Stimulated activated CD4-positive, alpha-beta T cell treated with anti-CD3 and anti-CD28 coated beads, Interleukin-1b, Interleukin-23, amount 100 ng/mL, for 1 hour (primary cell): ENCODE data around the gene TRNAU1AP.
"Not testable (repeated sequence)": the region's sequence is repeated elsewhere in the genome, so short reads cannot be mapped to it uniquely, and the experiment has no call there.

Experiments used
- DNase-seq, 2 donors: peaks; one replicate each; pipeline ENCODE4 v3.0.0-alpha.2; 2020; ENCODE audit warnings: low read depth in 2 of 2

TRNAU1AP gene

DNA sequence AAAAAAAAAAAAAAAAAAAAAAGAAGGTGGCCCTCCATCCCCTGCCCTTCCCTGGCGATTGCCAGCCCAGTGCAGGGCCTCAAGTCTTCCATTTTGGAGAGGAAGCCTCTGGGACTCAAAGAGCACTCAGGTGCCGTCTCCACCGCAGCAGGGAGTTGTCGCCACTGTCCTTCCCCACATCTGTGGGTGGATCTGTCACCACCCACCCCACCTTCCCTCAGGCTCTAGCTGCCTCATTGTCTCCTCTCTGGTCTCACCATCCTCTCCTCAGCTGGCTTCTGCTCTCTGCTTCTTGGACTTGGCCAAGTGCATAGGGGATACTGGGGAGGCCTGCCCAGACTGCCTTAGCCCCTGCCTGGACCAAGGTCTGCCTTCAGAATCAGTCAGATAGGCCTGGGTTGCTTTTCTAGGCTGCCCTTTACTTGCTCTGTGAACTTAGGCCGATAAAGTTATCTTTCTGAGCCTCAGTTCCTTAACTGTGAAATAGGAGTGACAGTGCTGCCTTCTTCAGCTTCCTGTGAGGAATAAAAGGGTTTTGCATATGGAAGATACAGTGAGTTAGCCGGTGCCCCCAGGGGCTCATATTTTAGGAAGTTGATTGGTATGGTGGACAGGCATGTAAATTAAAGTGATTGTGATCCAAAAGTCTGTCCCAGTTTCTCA is 31.3 kb upstream of the TRNAU1AP start:
- no peak for DNase-seq

DNA sequence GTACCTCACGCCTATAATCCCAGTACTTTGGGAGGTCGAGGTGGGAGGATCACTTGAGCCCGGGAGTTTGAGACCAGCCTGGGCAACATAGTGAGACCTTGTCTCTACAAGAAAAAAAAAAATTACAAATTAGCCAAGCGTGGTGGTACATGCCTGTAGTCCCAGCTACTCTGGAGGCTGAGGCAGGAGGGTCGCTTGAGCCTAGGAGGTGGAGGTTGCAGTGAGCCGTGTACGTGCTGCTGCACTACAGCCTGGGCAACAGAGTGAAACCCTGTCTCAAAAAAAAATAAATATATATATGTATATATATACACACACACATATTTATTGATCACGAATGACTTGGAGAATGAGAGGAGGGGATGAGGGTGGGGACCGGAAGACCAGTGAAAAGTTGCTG is 30.3 kb upstream of the TRNAU1AP start:
- DNase-seq = not testable (repeated sequence)

DNA sequence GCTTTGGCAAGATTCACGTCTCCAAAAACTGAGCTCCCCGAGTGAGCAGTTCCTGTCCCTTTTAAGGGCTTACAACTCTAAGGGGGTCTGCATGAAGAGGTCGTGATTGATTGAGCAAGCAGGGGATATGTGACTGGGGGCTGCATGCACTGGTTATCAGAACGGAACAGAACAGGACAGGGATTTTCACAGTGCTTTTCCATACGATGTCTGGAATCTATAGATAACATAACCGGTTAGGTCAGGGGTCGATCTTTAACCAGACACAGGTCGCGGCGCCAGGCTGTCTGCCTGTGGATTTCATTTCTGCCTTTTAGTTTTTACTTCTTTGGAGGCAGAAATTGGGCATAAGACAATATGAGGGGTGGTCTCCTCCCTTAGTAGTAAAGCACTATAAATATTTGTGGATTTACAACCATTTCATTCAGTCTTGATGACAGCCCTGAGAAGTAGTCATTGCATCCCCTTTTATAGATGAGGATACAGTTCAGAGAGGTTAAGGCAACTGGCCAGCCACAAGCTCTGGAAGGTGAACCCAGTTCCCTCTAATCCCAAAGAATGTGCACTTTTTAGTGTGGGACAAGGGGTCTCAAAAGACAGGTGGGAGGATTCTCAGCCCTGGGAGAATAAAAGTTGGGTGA is 27.8 kb upstream of the TRNAU1AP start:
- not testable (repeated sequence) for DNase-seq

DNA sequence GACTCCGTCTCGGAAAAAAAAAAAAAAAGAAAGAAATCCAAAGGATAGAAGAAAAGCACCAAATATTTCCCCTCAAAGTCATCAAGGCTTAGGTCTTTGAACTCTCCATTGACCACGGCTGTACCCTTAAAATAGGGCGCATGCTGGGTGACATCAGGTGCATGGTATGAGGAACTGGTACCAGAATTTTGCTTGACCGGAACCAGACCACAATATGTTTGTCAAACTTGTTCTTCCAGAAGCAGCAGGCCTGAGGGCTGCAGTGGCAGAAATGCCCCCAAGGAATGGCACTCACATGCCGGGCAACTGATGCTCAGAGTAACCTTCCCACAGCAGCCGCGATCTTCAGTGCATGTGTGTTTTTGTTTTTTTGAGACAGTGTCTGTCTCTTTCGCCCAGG is 26.0 kb upstream of the TRNAU1AP start:
- DNase-seq = no peak

DNA sequence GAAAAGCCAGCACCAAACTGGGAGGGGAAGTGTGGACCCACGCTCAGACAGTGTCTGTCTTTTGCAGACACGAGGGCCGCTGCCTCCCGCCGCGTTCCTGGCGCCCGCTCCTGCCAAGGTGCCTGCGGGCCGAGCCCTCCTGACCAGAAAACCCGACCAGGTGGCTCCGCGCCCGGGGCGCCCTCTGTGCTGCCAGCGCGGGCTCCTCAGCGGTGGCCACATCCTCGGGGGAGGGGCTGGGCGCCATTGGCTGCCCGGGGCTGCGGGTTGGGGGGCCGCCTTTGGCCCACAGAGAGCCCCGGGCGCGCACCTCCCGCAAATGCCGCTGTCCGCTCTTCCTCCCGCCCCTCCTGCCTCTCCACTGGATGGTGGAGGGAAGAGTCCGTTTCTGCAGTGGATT is 22.4 kb upstream of the TRNAU1AP start:
- DNase-seq = no peak

DNA sequence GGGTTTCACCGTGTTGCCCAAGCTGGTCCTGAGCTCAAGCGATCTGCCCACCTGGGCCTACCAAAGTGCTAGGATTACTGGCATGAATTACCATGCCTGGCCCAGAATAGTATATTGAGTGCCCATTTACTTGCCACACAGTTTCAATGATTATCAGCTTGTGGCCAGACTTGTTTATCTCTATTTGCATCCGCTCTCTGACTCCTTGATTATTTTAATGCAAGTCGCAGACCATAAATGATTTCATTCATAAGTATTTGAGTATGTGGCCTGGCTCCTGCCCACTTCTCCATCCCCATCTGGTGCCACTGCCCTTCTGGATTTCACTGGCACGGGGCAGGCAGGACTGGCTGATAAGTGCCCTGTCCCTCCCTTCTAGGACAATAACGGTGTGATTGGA is 18.2 kb upstream of the TRNAU1AP start:
- DNase-seq = no peak

DNA sequence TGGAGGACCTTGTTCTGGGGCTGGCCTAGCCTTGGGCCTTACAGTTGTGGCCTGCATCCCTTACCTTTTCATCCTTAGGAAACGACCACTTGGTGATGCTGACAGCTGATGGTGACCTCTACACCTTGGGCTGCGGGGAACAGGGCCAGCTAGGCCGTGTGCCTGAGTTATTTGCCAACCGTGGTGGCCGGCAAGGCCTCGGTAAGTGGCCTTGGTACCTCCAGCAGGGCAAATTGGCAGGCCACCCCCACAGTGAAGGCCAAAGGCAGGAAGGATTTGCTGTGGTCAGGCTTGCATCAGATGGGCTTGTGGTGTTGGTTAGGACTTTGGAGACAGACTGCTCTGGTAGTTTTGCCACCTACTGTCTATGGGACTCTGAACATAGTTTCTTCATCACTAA is 17.7 kb upstream of the TRNAU1AP start:
- no peak for DNase-seq

DNA sequence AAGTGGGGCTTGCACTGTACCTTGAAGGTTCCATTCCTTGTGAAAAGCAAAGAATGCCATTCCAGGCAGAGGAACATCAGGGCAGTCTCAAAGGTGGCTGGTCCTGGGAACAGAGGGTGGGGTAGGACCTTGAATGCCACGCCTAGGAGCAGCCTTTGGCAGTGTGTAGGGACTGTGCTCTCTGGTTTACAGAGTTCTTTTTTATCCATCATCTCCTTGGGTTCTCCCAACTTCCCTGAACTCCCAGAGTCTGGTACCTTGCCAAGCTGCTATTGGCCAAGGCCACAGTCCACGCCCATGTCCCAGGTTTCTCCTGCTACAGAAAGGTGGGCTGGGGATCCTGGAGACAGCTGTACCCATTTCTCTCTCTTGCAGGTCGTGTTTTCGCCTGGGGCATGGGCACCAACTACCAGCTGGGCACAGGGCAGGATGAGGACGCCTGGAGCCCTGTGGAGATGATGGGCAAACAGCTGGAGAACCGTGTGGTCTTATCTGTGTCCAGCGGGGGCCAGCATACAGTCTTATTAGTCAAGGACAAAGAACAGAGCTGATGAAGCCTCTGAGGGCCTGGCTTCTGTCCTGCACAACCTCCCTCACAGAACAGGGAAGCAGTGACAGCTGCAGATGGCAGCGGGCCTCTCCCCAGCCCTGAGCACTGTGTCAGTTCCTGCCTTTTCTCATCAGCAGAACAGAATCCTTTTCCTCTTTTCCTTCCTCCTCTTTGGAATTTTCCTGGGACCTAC is 15.3 kb upstream of the TRNAU1AP start:
- DNase-seq = no peak

DNA sequence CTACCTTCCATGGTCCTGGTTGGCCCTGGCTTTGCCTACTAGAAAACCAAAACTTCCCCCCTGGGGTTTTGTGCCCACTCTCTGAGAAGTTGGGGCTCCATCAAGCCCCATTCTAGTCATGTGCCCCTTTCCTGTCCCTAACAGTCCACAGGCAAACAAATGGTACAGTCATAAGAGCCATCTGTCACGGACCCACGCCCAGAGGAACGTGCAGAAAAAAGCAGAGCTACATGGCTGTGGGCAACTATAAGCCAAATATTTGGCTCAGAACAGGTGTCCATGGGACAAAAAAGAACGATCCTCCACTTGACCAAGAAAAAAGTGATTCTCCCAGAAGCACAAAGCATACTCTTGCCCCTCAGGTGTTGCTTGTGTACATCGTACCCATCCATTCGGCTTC is 14.6 kb upstream of the TRNAU1AP start:
- DNase-seq = no peak

DNA sequence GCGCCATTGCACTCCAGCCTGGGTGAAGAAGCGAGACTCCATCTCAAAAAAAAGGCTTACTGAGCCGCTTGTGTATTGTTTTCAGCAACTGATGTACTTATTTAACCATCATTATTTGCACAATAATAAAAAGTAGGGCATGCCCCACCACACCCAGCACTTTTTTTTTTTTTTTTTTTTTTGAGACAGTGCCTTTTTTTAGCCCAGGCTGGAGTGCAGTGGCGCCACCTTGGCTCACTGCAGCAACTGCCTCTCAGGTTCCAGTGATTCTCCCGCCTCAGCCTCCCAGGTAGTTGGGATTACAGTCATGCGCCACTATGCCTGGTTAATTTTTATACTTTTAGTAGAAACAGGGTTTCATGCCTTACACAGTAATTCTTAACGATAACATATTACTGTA is 12.2 kb upstream of the TRNAU1AP start:
- no peak for DNase-seq

DNA sequence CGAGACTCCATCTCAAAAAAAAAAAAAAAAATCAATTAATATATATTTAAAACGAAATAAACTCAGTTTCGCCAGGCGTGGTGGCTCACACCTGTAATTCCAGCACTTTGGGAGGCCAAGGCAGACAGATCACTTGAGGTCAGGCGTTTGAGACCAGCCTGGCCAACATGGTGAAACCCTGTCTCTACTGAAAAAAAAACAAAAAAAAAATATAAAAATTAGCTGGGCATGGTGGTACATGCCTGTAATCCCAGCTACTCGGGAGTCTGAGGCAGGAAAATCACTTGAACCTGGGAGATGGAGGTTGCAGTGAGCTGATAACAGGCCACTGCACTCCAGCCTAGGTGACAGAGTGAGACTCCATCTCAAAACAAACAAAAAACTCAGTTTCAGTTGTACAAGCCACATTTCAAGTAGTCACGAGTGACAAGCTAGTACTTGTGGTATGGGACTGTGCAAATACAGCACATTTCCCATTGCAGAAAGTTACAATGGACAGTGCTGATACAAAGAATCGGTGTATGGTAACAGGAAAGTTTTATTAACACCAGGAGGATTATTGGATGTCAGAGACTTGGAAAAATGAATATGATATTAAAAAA is 11.4 kb upstream of the TRNAU1AP start:
- not testable (repeated sequence) for DNase-seq

DNA sequence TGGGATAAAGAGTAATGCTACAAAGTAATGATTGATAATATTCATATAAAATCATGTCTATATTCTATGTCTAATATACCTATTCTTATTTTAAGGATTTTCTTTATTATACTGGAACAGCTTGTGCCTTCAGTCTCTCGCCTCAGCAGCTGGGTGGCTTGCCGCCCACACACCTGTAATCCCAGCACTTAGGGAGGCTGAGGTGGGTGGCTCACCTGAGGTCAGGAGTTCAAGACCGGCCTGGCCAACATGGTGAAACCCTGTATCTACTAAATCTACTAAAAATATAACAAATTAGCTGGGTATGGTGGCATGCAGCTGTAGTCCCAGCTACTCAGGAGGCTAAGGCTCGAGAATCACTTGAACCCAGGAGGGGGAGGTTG is 7.6 kb upstream of the TRNAU1AP start:
- DNase-seq = no peak

DNA sequence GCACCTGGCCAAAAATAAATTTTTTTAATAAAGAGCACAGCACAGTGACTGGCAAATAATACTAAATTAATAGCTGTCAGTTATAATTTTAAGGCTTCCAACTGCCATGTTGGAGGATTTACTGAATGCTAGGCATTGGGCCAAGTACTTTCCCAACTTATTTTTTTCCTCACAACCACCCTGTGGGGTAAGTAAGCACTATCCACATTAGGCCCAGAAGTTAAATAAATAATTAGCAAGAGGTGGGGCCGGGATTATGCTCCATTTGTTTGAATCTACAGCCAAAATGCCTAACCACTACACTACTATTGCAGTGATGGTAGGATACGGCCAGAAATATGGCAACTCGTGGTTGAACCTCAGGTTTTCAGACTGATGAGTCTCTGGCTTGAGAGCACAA is 4.6 kb upstream of the TRNAU1AP start:
- no peak for DNase-seq

DNA sequence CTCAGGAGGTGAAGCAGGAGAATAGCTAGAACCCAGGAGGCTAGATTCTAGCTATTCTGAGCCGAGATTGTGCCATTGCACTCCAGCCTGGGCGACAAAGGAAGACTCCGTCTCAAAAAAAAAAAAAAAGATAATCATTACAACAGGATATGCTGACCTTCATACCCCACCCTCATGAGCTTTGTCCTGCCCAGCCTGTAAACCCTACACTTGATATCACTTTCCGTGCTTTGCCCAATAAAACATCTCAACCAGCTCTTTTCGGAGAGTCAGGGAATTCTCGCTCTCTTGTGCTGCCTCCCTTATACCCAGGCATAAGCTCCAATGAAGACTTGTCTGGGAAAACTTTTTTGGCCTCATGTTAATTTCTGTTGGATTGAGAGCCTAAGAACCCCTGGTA is 1.5 kb upstream of the TRNAU1AP start:
- DNase-seq = no peak

DNA sequence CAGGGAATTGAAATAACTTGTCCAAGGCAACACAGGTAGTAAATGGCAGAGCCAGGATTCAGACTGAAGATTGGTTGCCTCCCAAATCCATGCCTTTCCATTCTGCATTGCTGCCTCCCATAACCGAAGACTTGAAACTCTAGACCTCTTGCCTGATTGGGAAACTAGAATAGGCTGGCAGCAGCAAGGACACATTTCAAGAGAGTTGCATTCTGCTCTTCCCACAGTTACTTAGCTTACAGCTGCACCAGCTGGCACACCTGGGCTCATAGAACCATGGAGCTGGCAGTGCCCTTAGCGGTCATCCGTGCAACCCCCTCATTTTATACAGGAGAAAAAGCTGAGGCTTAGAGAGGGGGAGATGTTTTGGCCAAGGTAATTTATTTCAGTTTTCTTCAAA is 8.0 kb downstream of the TRNAU1AP start:
- no peak for DNase-seq

DNA sequence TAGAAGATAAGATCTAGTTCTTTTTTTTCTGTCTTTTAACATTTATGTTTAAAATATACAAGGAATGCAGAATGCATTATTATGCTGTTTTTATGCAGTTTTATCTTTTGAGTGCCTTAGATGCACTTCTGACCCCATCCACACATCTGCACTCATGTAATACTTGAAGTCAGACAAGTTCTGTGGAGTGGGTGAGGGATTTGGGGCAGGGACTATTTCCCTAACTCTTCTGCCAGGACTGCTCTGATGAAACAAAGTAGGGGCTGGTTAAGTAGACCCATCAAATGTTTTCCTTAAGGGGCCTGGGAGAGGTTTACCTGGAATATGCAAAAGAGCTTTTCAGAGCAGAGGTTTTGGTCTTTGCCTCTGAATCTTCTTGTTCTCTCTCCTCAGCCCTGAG is 11.4 kb downstream of the TRNAU1AP start:
- DNase-seq = no peak

DNA sequence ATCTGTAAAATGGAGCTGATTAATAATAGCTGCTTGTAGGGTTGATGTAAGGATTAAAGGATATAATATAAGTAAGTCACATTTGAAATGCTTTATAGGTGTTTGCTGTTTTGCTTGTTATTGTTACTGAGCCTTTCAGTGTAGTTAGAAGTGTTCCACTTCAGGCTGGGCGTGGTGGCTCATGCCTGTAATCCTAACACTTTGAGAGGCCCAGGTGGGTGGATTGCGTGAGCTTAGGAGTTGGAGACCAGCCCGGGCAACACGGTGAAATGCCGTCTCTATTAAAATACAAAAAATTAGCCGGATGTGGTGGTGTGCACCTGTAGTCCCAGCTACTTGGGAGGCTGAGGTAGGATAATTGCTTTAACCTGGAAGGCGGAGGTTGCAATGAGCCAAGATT is 12.2 kb downstream of the TRNAU1AP start:
- no peak for DNase-seq

DNA sequence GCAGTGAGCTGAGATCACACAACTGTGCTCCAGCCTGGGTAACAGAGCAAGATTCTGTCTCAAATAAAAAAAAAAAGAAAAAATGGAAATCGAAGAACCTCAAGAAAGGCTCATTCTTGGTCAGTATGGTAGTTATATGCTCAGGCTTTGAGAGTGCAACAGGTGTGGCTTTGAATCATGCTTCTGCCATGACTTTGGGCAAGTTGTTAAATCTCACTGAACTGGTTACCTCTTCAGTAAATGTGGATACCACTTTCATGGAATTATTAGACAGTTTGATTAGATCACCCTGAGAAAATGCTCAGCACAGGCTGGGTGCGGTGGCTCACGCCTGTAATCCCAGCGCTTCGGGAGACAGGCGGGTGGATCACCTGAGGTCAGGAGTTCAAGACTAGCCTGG is 12.8 kb downstream of the TRNAU1AP start:
- no peak for DNase-seq

DNA sequence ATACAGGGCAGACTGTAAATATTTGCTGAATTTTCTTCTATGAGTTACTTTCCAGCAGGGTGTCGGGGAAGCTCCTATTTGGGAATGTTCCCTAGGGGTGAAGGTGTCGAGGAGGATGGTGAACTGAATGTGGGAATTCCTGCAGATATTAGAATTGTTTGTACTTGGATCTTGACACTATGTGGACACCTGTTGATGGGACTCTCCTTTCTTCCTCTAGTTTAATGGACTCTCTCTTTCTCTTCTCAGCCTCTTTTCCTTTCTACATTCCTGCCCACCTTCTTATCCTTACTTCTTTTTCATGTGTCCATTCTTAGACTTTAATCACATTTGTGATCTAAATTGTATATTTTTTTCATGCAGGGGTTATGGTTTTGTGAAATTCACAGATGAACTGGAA is 14.0 kb downstream of the TRNAU1AP start:
- DNase-seq = no peak

DNA sequence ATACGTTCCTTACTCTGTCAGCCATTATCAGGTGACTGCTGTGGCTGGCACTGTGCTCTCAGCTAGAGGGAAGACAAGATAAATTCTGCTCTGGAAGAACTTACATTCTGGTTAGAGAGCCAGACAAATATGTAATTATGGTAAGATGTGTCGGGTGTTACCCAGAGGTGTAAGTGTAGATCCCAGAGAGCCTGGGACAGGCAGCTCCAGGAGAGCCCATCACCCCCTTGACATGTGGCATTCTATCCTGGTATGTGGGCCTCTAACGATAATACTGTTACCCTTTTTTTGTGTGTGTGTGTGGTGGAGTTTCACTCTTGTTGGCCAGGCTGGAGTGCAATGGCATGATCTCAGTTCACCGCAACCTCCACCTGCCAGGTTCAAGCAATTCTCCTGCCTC is 19.0 kb downstream of the TRNAU1AP start:
- no peak for DNase-seq

DNA sequence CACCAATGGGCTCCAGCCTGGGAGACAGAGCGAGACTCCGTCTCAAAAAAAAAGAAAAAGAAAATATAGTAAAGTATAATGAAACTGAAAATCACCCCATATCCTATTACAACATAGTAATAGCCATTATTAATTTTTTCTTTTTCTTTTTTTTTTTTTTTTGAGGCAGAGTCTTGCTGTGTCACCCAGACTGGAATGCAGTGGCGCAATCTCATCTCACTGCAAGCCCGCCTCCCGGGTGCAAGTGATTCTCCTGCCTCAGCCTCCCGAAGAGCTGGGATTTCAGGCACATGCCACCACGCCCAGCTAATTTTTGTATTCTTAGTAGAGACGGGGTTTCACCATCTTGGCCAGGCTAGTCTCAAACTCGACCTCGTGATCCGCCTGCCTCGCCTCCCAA is 20.0 kb downstream of the TRNAU1AP start:
- not testable (repeated sequence) for DNase-seq

DNA sequence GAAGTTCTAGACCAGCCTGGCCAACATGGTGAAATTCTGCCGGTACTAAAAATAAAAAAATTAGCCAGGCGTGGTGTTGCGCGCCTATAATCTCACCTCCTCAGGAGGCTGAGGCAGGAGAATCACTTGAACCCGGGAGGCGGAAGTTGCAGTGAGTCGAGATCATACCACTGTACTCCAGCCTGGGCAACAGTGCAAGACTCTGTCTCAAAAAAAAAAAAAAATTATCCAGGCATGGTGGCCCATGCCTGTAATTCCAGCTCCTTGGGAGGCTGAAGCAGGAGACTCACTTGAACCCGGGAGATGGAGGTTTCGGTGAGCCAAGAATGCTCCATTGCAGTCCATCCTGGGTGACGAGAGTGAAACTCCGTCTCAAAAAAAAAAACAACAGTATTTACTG is 20.7 kb downstream of the TRNAU1AP start:
- DNase-seq = no peak
